OCI-LY7 (cell line): ENCODE measurements around the gene SETD1A. TPM values are rescaled to one million over a fixed set of nuclear protein-coding genes. Genes with fewer than 3 reads are reported as not detected.
A peak's percentile ranks its signal among the peaks of the same experiment; 100 is the strongest.
"Not testable (repeated sequence)": the region's sequence is repeated elsewhere in the genome, so short reads cannot be mapped to it uniquely, and the experiment has no call there.

Experiments used
- BruUV-seq: library from RNA; stranded (reverse); fragments of 400-500 nt; replicated peaks from 2 replicates; lab custom pipeline; 2021; lab: Mats Ljungman, UMichigan
- CTCF ChIA-PET: fragments of 300-600 bp; sonication (Branson Sonifier 250); formaldehyde crosslinking; loops from one replicate; lab custom pipeline; 2022; ENCODE audit warnings: antibody characterized with exemption; ENCODE audit not compliant: unreplicated experiment; lab: Charles Lee
- POLR2A ChIA-PET: fragments of 300-600 bp; sonication (Branson Sonifier 250); formaldehyde crosslinking; loops from one replicate; lab custom pipeline; 2022; ENCODE audit warnings: antibody characterized with exemption; lab: Charles Lee
- DNase-seq: peaks from one replicate; pipeline ENCODE4 v3.0.0-alpha.2; 2015; ENCODE audit warnings: low spot score
- H2AFZ ChIP-seq: fragments of 200-600 bp; sonication (generic), shearing (Covaris generic); 2 replicates; pipeline ENCODE4 v1.6.1; 2014; ENCODE audit warnings: mild to moderate bottlenecking, antibody characterized with exemption, low read length, moderate library complexity
- H3K27ac ChIP-seq: fragments of 200-600 bp; sonication (generic); 2 replicates; pipeline ENCODE4 v1.5.1; 2014; ENCODE audit warnings: mixed run types, low read depth, mild to moderate bottlenecking, moderate library complexity, low read length, inconsistent platforms; ENCODE audit not compliant: poor library complexity, severe bottlenecking
- H3K36me3 ChIP-seq: fragments of 200-600 bp; sonication (generic); 2 replicates; pipeline ENCODE4 v1.6.1; 2014; ENCODE audit warnings: mild to moderate bottlenecking, antibody characterized with exemption, low read length, moderate library complexity, mixed read lengths; ENCODE audit not compliant: insufficient read depth
- H3K4me1 ChIP-seq: fragments of 200-600 bp; sonication (generic); 2 replicates; pipeline ENCODE4 v1.5.1; 2014; ENCODE audit warnings: mild to moderate bottlenecking, low read length; ENCODE audit not compliant: insufficient read depth, poor library complexity, severe bottlenecking
- H3K4me2 ChIP-seq: fragments of 200-600 bp; sonication (generic); 2 replicates; pipeline ENCODE4 v1.6.1; 2014; ENCODE audit warnings: mild to moderate bottlenecking, low read length
- H3K4me3 ChIP-seq: fragments of 200-600 bp; sonication (generic); 2 replicates; pipeline ENCODE4 v1.5.1; 2014; ENCODE audit warnings: mild to moderate bottlenecking, low read depth, low read length; ENCODE audit not compliant: poor library complexity, severe bottlenecking
- H3K79me2 ChIP-seq: fragments of 200-600 bp; sonication (generic); 2 replicates; pipeline ENCODE4 v1.6.1; 2016; ENCODE audit warnings: low read depth, mild to moderate bottlenecking, low read length, moderate library complexity, mixed read lengths; ENCODE audit not compliant: insufficient read depth
- H3K9me2 ChIP-seq: fragments of 200-600 bp; sonication (generic); 2 replicates; pipeline ENCODE4 v1.6.1; 2016; ENCODE audit warnings: mild to moderate bottlenecking, low read length, mixed read lengths; ENCODE audit not compliant: insufficient read depth
- H3K9me3 ChIP-seq: fragments of 200-600 bp; sonication (generic); 2 replicates; pipeline ENCODE4 v1.6.1; 2014; ENCODE audit warnings: mild to moderate bottlenecking, mixed run types, low read length, mixed read lengths
- H4K20me1 ChIP-seq: fragments of 200-600 bp; sonication (generic); 2 replicates; pipeline ENCODE4 v1.6.1; 2014; ENCODE audit warnings: mild to moderate bottlenecking, antibody characterized with exemption, low read length, moderate library complexity, mixed read lengths; ENCODE audit not compliant: insufficient read depth
- EZH2phosphoT487 ChIP-seq: fragments of 200-600 bp; sonication (generic); IDR thresholded peaks from 2 replicates; pipeline ENCODE4 v1.6.1; 2018; ENCODE audit warnings: low read depth, borderline replicate concordance, mild to moderate bottlenecking, mixed run types, antibody characterized with exemption, low read length, moderate library complexity, mixed read lengths
- intact Hi-C: fragments of 100-400 bp; cut with micrococcal nuclease; formaldehyde crosslinking; loops from one replicate; pipeline ENCODE4 v1.10.0; 2022; ENCODE audit not compliant: unreplicated experiment
- total RNA-seq, 2 experiments: library from RNA; depleted of rRNA in 1 of 2; stranded (reverse); fragments of >200 nt in 1 of 2; shearing (Covaris generic) in 1 of 2; gene quantifications; 2 replicates each; pipeline ENCODE4 v1.2.3, GENCODE V29; 2014 to 2022
- TF ChIP-seq, protein P1 (sequence below): fragments of 200-600 bp; sonication (generic); conservative IDR thresholded peaks from 2 replicates; pipeline ENCODE4 v1.5.1; 2014; ENCODE audit warnings: mild to moderate bottlenecking, antibody characterized with exemption, low read length, moderate library complexity, mixed read lengths

The SETD1A gene
- total RNA-seq, 2 experiments from 2014 or later = 8.6 to 36.0 TPM

DNA sequence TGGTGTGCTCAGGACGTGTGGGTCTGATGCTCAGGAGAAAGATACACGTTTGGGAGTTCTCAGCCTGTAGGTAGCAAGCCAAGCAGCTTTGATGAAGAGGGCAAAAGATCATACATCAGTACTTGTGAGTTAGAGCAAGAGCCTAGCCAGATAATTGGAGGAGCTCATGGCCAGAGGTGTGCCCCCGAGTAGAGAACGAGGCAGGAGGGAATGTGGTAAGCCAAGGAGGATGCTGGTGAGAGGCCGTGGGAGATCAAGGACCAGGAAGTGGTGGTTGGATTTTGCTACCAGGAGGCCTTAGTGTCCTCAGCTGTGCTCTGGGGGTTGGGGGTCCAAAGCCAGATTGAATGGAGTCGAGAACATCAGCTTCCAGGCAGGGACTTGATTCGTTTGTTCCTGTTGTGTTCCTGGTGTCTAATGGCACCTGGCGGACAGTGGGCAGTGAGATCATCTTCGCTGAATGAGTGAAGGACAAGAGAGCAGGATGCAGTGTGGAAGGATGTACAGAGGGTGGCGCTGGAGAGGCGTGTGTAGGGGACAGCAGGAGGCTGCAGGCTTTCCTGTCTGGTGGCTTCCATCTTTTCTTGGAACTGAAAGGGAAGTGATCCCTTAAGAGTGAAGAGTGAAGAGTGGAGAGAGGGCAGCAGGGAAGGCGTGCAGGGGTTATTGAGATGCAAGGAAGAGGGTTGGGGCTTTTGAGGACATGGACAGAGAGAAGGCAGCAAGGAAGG lies 22.6 kb upstream of the SETD1A start:
- BruUV-seq = no TSS peak
- H3K4me2 ChIP-seq = no peak overlapping the region
- no peaks in the 10 kb centered on the region for H3K9me3 ChIP-seq
- DNase-seq = peak; percentile 39
- H3K4me1 ChIP-seq = peaks cover 4% of the 10 kb centered on the region
- intact Hi-C loops = no loop called here
- H3K4me3 ChIP-seq = no peak overlapping the region
- no peak overlapping the region for H3K27ac ChIP-seq
- no peaks in the 10 kb centered on the region for H4K20me1 ChIP-seq
- H3K36me3 ChIP-seq = peaks cover 27% of the 10 kb centered on the region; the same call in 1 of the 2 replicates
- ChIA-PET CTCF (no interaction called here), POLR2A (no interaction called here)
- TF ChIP-seq, protein P1, sequence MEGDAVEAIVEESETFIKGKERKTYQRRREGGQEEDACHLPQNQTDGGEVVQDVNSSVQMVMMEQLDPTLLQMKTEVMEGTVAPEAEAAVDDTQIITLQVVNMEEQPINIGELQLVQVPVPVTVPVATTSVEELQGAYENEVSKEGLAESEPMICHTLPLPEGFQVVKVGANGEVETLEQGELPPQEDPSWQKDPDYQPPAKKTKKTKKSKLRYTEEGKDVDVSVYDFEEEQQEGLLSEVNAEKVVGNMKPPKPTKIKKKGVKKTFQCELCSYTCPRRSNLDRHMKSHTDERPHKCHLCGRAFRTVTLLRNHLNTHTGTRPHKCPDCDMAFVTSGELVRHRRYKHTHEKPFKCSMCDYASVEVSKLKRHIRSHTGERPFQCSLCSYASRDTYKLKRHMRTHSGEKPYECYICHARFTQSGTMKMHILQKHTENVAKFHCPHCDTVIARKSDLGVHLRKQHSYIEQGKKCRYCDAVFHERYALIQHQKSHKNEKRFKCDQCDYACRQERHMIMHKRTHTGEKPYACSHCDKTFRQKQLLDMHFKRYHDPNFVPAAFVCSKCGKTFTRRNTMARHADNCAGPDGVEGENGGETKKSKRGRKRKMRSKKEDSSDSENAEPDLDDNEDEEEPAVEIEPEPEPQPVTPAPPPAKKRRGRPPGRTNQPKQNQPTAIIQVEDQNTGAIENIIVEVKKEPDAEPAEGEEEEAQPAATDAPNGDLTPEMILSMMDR = peak; percentile 78
- TF ChIP-seq EZH2phosphoT487 = no peak
- no peaks in the 10 kb centered on the region for H3K79me2 ChIP-seq
- H3K9me2 ChIP-seq = no peaks in the 10 kb centered on the region
- no peak overlapping the region for H2AFZ ChIP-seq

DNA sequence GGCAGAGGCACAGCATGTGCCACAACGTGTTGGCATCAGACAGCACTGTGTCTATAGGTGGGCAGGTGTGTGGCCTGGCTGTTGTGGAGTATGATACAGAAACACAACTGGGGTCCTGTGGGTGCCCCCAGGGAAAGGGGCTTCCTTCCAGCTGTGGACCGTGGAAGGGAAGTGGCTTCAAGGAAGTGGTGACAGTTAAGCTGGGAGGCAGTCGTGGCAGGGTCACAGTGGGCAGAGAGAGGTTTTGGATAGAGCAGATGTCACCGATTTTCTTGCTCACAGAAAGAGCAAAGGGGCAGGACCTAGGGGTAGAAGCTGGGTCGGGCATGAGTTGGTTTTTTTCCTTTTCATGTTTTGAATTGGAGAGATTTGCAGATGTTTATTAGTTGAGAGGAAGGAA lies 19.9 kb upstream of the SETD1A start:
- Histone ChIP-seq H3K4me3 (no peak overlapping the region), H2AFZ (no peak overlapping the region), H3K9me3 (no peaks in the 10 kb centered on the region), H3K36me3 (peaks cover 15% of the 10 kb centered on the region; the same call in 1 of the 2 replicates), H4K20me1 (no peaks in the 10 kb centered on the region), H3K79me2 (no peaks in the 10 kb centered on the region), H3K9me2 (no peaks in the 10 kb centered on the region), H3K4me1 (peaks cover 13% of the 10 kb centered on the region), H3K4me2 (no peak overlapping the region), H3K27ac (no peak overlapping the region)
- DNase-seq = no peak
- intact Hi-C loops = no loop called here
- BruUV-seq = no TSS peak
- no peak for TF ChIP-seq EZH2phosphoT487
- TF ChIP-seq, protein P1 = no peak
- POLR2A ChIA-PET = interaction anchor here (1.1 kb wide), 1 partner anchor 11 kb away, joined by 3 read pairs; no protein-coding TSS in a partner anchor
- CTCF ChIA-PET = no interaction called here

DNA sequence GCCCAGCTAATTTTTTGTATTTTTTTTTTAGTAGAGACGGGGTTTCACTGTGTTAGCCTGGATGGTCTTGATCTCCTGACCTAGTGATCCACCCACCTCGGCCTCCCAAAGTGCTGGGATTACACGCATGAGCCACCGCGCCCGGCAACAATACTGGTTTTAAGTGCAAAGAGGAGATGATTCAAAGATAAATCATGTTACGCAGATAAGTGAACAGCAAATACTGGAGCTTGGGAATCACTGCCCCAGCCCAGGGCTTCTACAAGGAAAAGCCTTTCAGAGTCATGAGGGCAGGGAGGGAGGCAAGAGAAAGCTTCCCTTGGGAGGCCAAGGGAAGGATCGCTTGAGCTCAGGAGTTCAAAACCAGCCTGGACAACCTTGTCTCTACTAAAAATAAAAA lies 18.0 kb upstream of the SETD1A start:
- H3K9me3 ChIP-seq, BruUV-seq, H2AFZ ChIP-seq, DNase-seq, CTCF ChIA-PET, H3K9me2 ChIP-seq, intact Hi-C loops, H3K4me3 ChIP-seq, H4K20me1 ChIP-seq, H3K4me2 ChIP-seq, H3K79me2 ChIP-seq, H3K27ac ChIP-seq: not testable (repeated sequence)
- Histone ChIP-seq H3K4me1 (peaks cover 13% of the 10 kb centered on the region), H3K36me3 (peaks cover 28% of the 10 kb centered on the region)
- POLR2A ChIA-PET = interaction anchor here (1.8 kb wide), 1 partner anchor 12 kb away, joined by 5 read pairs; no protein-coding TSS in a partner anchor
